CD14-positive monocyte (primary cell): ENCODE data around the gene SH2B3. TPM values are rescaled to one million over a fixed set of nuclear protein-coding genes. Genes with fewer than 3 reads are reported as not detected.
A peak's percentile ranks its signal among the peaks of the same experiment; 100 is the strongest.

Experiments used
- DNase-seq, 3 donors: peaks; one replicate each; pipeline ENCODE4 v3.0.0-alpha.2; 2011 to 2022
- H2AFZ ChIP-seq: 2 replicates; pipeline ENCODE4 v1.6.0; 2012; ENCODE audit warnings: mild to moderate bottlenecking, low read depth, low read length, inconsistent platforms; ENCODE audit not compliant: insufficient read depth, poor library complexity, severe bottlenecking
- H3K27ac ChIP-seq, 2 donors: 1 replicate in 1 of 2; 2 replicates in 1 of 2; pipeline ENCODE4 v1.5.1; 2012 to 2013; ENCODE audit warnings: low read length in 2 of 2, control low read depth in 1 of 2, inconsistent platforms in 1 of 2, low read depth in 1 of 2, mild to moderate bottlenecking in 1 of 2
- H3K27me3 ChIP-seq, 2 donors: one replicate each; pipeline versions ENCODE4 v1.6.0 to v1.6.1; 2011 to 2013; ENCODE audit warnings: low read length in 2 of 2; ENCODE audit not compliant: control insufficient read depth in 2 of 2, insufficient read depth in 2 of 2
- H3K36me3 ChIP-seq, 2 donors: replicated peaks in 1 of 2; 1 replicate in 1 of 2; 2 replicates in 1 of 2; pipeline versions ENCODE4 v1.5.1 to v1.6.1; 2012 to 2013; ENCODE audit warnings: low read length in 2 of 2, control low read depth in 1 of 2, inconsistent platforms in 1 of 2, mild to moderate bottlenecking in 1 of 2; ENCODE audit not compliant: insufficient read depth in 2 of 2, control insufficient read depth in 1 of 2
- H3K4me1 ChIP-seq, 2 donors: 1 replicate in 1 of 2; 2 replicates in 1 of 2; pipeline versions ENCODE4 v1.5.1 to v1.6.1; 2012 to 2013; ENCODE audit warnings: low read length in 2 of 2, control low read depth in 1 of 2, inconsistent platforms in 1 of 2, mild to moderate bottlenecking in 1 of 2, moderate library complexity in 1 of 2; ENCODE audit not compliant: insufficient read depth in 2 of 2, control insufficient read depth in 1 of 2
- H3K4me2 ChIP-seq: replicated peaks from 2 replicates; pipeline ENCODE3; 2012; ENCODE audit warnings: low read length, moderate library complexity, mild to moderate bottlenecking; ENCODE audit not compliant: poor library complexity, severe bottlenecking; ENCODE audit errors: extremely low read depth
- H3K4me3 ChIP-seq, 3 experiments: fragments of 200-600 bp in 1 of 3; sonication (generic) in 1 of 3; replicated peaks in 1 of 3; 1 replicate in 2 of 3; 2 replicates in 1 of 3; pipeline ENCODE4 v1.5.1; 2011 to 2013; ENCODE audit warnings: low read length in 3 of 3, mild to moderate bottlenecking in 3 of 3, control low read depth in 2 of 3, low read depth in 2 of 3, inconsistent platforms in 1 of 3, moderate library complexity in 1 of 3
- H3K79me2 ChIP-seq: 2 replicates; pipeline ENCODE4 v1.6.0; 2012; ENCODE audit warnings: mild to moderate bottlenecking, control low read depth, inconsistent platforms, low read length, moderate library complexity; ENCODE audit not compliant: insufficient read depth
- H3K9ac ChIP-seq: 2 replicates; pipeline ENCODE4 v1.6.0; 2017; ENCODE audit warnings: low read length, mild to moderate bottlenecking; ENCODE audit not compliant: insufficient read depth, poor library complexity, severe bottlenecking
- H3K9me3 ChIP-seq, 2 donors: replicated peaks in 1 of 2; 1 replicate in 1 of 2; 2 replicates in 1 of 2; pipeline versions ENCODE4 v1.5.1 to v1.6.1; 2012 to 2013; ENCODE audit warnings: low read length in 2 of 2, control low read depth in 1 of 2; ENCODE audit not compliant: control insufficient read depth in 1 of 2, insufficient read depth in 1 of 2
- H4K20me1 ChIP-seq: 2 replicates; pipeline ENCODE4 v1.6.0; 2012; ENCODE audit warnings: mild to moderate bottlenecking, low read length, control low read depth, moderate library complexity; ENCODE audit not compliant: insufficient read depth
- H3K27ac Mint-ChIP-seq, 7 donors: one replicate each; pipeline ENCODE4 v1.8.0; 2020; ENCODE audit warnings: mild to moderate bottlenecking in 7 of 7, mixed read lengths in 7 of 7, moderate library complexity in 6 of 7, inconsistent platforms in 2 of 7
- H3K27me3 Mint-ChIP-seq, 3 donors: one replicate each; pipeline ENCODE4 v1.8.0; 2021 to 2022; ENCODE audit warnings: low read depth in 3 of 3, mild to moderate bottlenecking in 3 of 3, mixed read lengths in 3 of 3, moderate library complexity in 3 of 3, inconsistent platforms in 1 of 3
- H3K36me3 Mint-ChIP-seq, 2 donors: one replicate each; pipeline ENCODE4 v1.8.0; 2020; ENCODE audit warnings: mixed read lengths in 2 of 2, inconsistent platforms in 1 of 2, mild to moderate bottlenecking in 1 of 2
- H3K4me1 Mint-ChIP-seq: one replicate; pipeline ENCODE4 v1.8.0; 2020; ENCODE audit warnings: mild to moderate bottlenecking, mixed read lengths
- H3K4me3 Mint-ChIP-seq, 2 donors: one replicate each; pipeline ENCODE4 v1.8.0; 2020; ENCODE audit warnings: mild to moderate bottlenecking in 2 of 2, mixed read lengths in 2 of 2, moderate library complexity in 1 of 2
- H3K9me3 Mint-ChIP-seq, 7 donors: one replicate each; pipeline ENCODE4 v1.8.0; 2020 to 2022; ENCODE audit warnings: mixed read lengths in 7 of 7, mild to moderate bottlenecking in 6 of 7, moderate library complexity in 6 of 7, inconsistent platforms in 2 of 7
- CTCF ChIP-seq: fragments of 200-600 bp; IDR thresholded peaks from one replicate; pipeline ENCODE4 v1.8.0; 2022; ENCODE audit warnings: antibody characterized with exemption, mild to moderate bottlenecking
- WGBS: methylation state at CpG from one replicate; pipeline ENCODE4 v1.1.5; 2013; ENCODE audit warnings: missing lambda C conversion rate; ENCODE audit not compliant: insufficient coverage; 5-methylcytosine and 5-hydroxymethylcytosine counted together
- intact Hi-C, 2 donors: fragments of 100-400 bp; cut with micrococcal nuclease; formaldehyde crosslinking; loops; one replicate each; pipeline versions ENCODE4 v1.15.0 to v1.15.1; 2023
- polyA plus RNA-seq, 3 donors: library from polyadenylated mRNA; depleted of rRNA in 1 of 3; unstranded in 2 of 3; stranded (reverse) in 1 of 3; fragments of 300-500 nt in 2 of 3; fragments of >200 nt in 1 of 3; fragmentation: Illumina TruSeq in 2 of 3; gene quantifications; 1 replicate in 2 of 3; 2 replicates in 1 of 3; pipeline ENCODE4 v1.2.3, GENCODE V29; 2012 to 2021

The SH2B3 gene
- polyA plus RNA-seq, 3 donors, result 15.2 to 136 (median 33.5) TPM

GRCh38 chr12:111444925-111445725, 39.4 kb downstream of the SH2B3 start:
- Histone ChIP-seq H3K4me1 (peaks cover 74 to 80% of the 10 kb centered on the region in 2 donors), H3K27me3 (no peaks in the 10 kb centered on the region), H3K79me2 (peaks cover 98% of the 10 kb centered on the region), H3K4me2 (peak overlapping the region; percentile 63), H3K9ac (peak overlapping the region; percentile 45), H4K20me1 (peaks cover 100% of the 10 kb centered on the region), H2AFZ (no peak overlapping the region), H3K27ac (peak overlapping the region; percentile 75 to 88), H3K9me3 (no peaks in the 10 kb centered on the region), H3K36me3 (peaks cover 61 to 86% of the 10 kb centered on the region in 2 donors), H3K4me3 (peak overlapping the region in 1 of 3 experiments; percentile 44)
- peaks cover 0 to 3% (median 0%) of the 10 kb centered on the region in 3 donors for H3K27me3 Mint-ChIP-seq
- H3K27ac Mint-ChIP-seq, result peak overlapping the region; percentile 87 to 96 (median 94)
- peak overlapping the region; percentile 58 to 65 for H3K4me3 Mint-ChIP-seq
- peaks cover 86% of the 10 kb centered on the region for H3K4me1 Mint-ChIP-seq
- intact Hi-C loops, result loop anchor here (2.0 to 5.0 kb wide), 2 partner anchors 14 to 38 kb away; partner anchors contain the start of gene SH2B3 (in 2 of the 2)
- WGBS, result 21% methylated on average over 9 of the region's 11 CpGs
- peak; percentile 20 for TF ChIP-seq CTCF
- DNase-seq, result peak; percentile 84 to 90 (median 84)
- peaks cover 60 to 77% of the 10 kb centered on the region in 2 donors for H3K36me3 Mint-ChIP-seq
- no peaks in the 10 kb centered on the region for H3K9me3 Mint-ChIP-seq

DNA sequence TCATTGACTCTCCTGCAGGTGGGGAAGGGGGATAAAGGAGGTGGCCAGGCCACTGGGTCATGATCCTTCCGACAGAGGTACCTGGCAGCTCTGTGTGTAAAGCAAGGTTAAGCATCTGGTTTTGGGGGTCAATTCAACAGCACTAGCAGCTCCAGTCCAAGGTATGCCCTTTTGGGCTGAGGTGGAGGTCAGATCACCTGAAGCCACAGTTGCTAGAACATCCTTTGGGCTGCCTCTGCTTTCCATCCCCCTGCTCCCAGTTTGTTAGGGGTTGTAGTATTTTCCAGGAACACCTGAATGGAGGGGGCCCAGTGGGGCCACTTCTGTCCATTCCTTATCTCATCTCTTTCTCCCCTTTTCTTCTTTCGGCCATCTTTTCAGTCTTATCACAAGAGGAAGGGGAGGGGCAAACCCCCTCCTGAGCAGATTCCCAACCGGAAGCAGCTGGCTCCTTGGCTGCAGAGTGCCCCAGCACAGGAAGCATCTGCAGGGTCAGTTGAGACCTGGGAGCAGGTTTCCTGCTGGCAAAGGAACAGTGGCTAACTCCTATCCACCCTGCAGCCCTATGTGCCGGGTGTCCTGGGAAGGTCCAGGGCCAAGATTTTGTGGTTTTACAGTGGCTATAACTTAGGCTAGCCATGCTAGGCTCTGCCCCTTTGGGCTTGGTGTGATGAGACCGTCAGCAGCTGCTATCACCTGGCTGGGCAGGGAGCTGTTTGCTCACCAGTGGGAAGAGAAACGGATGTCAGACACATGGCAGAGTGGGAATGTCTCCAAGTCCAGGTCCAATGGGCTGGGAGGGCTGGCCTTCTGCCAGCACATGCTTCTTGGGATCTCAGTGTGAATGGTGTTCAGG, 40.2 kb downstream of the SH2B3 start:
- Mint-ChIP-seq H3K4me3 (peak overlapping the region; percentile 16 to 35), H3K4me1 (peaks cover 82% of the 10 kb centered on the region), H3K27me3 (peaks cover 0 to 3% (median 0%) of the 10 kb centered on the region in 3 donors), H3K9me3 (no peaks in the 10 kb centered on the region), H3K36me3 (peaks cover 60 to 77% of the 10 kb centered on the region in 2 donors), H3K27ac (peak overlapping the region; percentile 87 to 96 (median 94))
- Histone ChIP-seq H3K36me3 (peaks cover 67 to 86% of the 10 kb centered on the region in 2 donors), H3K4me3 (peak overlapping the region in 1 of 3 experiments; percentile 35), H3K79me2 (peaks cover 97% of the 10 kb centered on the region), H3K27me3 (no peaks in the 10 kb centered on the region), H3K4me2 (peak overlapping the region; percentile 63), H3K9me3 (no peaks in the 10 kb centered on the region), H3K4me1 (peaks cover 66 to 72% of the 10 kb centered on the region in 2 donors), H4K20me1 (peaks cover 100% of the 10 kb centered on the region), H3K27ac (peak overlapping the region; percentile 75 to 88), H3K9ac (peak overlapping the region; percentile 45), H2AFZ (no peak overlapping the region)
- TF ChIP-seq CTCF, result no peak
- no peak for DNase-seq
- 24% methylated on average over 5 of the region's 6 CpGs for WGBS
- intact Hi-C loops, result loop anchor here (2.0 to 5.0 kb wide), 2 partner anchors 15 to 39 kb away; partner anchors contain the start of gene SH2B3 (in 2 of the 2)
